ENCODE data around the gene FGFR3.

The FGFR3 gene

DNA sequence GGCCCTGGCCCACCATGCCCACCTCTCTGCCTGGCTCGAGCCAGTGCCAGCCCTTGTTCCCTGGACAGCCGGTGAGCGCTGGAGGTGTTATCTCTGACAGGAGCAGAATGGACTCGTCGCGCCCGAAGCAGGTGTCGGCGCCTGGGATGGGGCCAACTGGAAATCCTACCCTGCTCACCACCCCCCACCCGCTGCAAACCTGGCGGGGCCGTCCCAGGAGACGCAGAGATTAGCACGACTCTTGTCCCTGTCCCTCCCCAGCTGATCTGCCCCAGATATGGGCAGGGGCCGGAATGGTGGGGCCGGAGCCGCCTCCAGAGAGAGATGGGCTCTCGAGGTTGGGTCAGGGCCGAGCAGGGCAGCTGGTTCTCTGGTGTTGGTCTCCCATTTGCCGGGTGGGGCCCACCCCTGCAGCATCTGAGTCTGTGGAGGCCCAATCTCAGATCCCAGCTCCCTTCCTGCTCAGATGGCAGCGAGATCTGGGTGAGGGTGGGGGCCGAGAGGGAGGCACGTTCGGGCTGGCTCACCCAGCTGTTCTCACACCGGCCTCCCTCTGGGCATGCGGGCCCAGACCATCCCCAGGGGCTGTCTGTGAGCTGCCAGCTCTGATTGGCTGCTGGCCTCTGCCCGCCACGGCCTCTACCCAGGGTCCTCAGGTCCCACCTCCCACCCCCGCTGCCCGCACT is 20.1 kb upstream of the FGFR3 start:
- no peaks in the 10 kb centered on the region for H3K9me3 Mint-ChIP-seq
- H3K27ac Mint-ChIP-seq, result no peak overlapping the region
- DNase-seq, result no peak
- ATAC-seq, result peak; percentile 1
- no peak overlapping the region for H3K4me3 Mint-ChIP-seq
- peaks cover 27% of the 10 kb centered on the region for H3K27me3 Mint-ChIP-seq
- H3K4me1 Mint-ChIP-seq, result peaks cover 22% of the 10 kb centered on the region

DNA sequence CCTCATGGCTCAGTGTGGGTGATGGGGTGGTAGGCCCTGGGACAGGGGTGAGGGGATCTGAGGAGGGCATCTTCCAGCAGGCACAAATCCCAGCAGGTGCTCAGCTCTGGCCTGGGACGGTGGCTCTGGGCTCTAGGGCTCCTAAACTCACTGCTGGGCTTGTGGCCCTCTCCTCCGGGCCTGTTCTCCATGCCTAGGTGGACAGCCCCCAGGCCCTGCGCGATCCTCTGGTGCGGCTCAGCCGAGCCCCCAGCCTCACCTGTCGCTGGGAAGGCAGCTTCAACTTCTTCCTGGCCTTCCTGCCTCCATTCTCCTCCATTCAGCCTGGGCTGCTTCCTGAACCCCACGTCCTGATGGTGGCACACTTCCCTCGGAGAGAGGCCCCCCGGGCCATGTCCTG is 19.3 kb upstream of the FGFR3 start:
- no peak for DNase-seq
- no peak overlapping the region for H3K27ac Mint-ChIP-seq
- peaks cover 20% of the 10 kb centered on the region for H3K27me3 Mint-ChIP-seq
- H3K9me3 Mint-ChIP-seq, result no peaks in the 10 kb centered on the region
- H3K4me1 Mint-ChIP-seq, result peaks cover 17% of the 10 kb centered on the region
- H3K4me3 Mint-ChIP-seq, result no peak overlapping the region
- no peak for ATAC-seq

DNA sequence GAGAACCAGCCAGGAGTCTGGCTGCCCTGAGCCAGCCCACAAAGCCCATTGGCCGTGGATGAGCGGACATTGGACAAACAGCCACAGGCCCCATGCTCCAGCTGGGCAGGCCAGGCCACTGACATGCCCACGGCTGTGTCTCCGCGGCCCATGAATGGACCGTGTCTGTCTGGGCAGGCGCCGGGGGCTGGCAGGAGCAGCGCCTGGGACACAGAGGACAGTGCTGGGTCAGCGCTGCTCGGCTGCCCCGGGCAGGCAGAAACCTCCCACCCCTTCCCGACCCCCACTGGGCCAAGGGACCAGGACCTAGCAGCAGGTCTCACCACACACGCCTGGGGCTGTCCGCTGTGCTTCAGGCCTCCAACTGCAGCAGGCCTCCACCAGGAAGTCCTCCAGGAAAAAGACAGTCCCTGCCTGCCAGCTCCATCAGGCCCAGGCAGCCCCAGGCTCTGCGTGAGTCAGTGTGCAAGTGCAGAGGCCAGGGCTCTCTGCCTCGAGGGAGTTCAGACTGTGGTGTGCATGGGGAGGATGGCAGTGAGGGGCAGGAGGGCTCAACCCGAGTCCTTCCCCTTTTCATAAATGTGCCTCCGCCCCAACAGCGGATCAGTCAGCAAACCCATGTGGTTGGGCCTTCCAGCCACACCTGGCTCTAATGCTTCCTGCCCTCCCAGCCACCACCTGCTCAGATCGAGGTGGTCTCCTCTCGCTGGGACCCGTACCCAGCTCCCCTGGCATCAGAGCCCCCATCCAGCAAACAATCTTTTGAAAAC is 17.2 kb upstream of the FGFR3 start:
- ATAC-seq (no peak), DNase-seq (no peak)
- H3K27ac Mint-ChIP-seq, result no peak overlapping the region
- H3K4me1 Mint-ChIP-seq, result peaks cover 13% of the 10 kb centered on the region
- H3K4me3 Mint-ChIP-seq, result no peak overlapping the region
- H3K27me3 Mint-ChIP-seq, result peaks cover 8% of the 10 kb centered on the region
- H3K9me3 Mint-ChIP-seq, result no peaks in the 10 kb centered on the region

DNA sequence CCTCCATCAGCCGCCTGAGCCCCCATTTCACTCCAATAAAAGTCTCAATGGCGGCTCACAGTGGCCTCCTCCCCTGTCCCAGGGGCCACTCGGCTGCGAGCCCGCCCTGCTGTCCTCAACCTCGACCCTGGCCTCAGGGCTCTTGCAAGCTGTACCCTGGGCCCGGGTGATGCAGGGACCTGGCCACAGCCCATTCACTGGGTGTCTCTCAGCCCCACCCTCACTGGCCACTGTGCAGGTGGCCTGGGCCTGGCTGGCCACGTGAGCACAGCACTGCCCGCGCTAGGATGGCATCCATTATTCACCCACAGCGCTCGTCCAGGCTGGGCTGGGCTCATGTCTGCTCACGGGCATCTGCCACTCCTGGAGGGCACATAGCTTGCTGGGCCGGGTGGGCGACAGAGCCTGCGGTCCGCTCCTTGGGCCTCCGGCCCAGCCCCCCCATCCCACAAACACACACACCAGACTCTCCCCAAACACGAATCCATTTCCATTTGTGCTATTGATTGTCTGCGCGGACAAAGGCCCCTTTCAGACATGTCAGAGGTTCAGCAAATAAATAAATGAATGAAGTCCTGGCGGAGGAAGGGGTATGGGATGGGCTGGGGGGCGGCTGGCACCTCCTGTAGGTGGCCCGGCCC is 16.5 kb upstream of the FGFR3 start:
- H3K4me1 Mint-ChIP-seq, result peaks cover 6% of the 10 kb centered on the region
- DNase-seq (no peak), ATAC-seq (no peak)
- no peak overlapping the region for H3K4me3 Mint-ChIP-seq
- no peak overlapping the region for H3K27ac Mint-ChIP-seq
- H3K27me3 Mint-ChIP-seq, result peaks cover 8% of the 10 kb centered on the region
- H3K9me3 Mint-ChIP-seq, result no peaks in the 10 kb centered on the region

DNA sequence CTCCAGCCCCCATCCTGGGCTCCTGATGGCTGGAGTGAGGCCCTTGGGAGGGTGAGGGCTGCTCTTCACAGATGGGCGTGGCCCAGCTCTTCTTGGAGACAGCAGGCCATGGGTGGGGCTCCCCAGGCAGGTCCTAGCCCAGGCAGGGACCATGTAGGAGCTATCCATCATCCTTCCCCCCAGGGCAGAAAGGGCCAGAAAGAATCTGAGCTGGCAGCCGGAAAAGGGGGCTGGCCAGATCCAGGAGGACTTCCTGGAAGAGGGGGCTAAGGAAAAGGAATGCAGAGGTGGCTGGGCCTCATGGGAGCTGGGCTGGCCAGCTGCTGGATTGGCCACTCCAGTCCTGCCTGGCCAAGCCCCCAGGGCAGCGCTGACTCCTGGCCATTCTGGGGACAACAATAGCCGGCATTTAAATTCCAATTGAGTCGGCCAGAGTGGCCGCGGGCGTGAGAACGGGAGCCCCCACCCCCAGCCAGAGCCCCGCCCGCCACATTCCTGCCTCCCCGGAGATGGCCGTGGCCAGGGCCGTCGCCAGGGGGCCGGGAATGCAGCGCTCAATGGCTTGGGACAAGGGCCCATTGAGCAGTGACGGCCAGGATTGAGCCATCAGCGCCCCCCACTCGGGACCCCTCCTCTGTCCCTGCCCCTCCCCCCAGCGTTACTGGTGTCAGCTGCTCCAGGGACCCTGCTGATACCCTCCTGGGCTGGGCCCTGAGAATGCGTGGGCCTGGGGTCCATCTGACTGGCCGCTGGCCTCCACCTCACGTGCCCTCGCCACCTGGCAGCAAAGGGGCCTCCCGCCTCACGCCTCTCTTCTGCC is 15.1 kb upstream of the FGFR3 start:
- H3K4me1 Mint-ChIP-seq, result no peaks in the 10 kb centered on the region
- ATAC-seq (no peak), DNase-seq (no peak)
- no peak overlapping the region for H3K4me3 Mint-ChIP-seq
- H3K27me3 Mint-ChIP-seq, result peaks cover 8% of the 10 kb centered on the region
- no peak overlapping the region for H3K27ac Mint-ChIP-seq
- no peaks in the 10 kb centered on the region for H3K9me3 Mint-ChIP-seq

DNA sequence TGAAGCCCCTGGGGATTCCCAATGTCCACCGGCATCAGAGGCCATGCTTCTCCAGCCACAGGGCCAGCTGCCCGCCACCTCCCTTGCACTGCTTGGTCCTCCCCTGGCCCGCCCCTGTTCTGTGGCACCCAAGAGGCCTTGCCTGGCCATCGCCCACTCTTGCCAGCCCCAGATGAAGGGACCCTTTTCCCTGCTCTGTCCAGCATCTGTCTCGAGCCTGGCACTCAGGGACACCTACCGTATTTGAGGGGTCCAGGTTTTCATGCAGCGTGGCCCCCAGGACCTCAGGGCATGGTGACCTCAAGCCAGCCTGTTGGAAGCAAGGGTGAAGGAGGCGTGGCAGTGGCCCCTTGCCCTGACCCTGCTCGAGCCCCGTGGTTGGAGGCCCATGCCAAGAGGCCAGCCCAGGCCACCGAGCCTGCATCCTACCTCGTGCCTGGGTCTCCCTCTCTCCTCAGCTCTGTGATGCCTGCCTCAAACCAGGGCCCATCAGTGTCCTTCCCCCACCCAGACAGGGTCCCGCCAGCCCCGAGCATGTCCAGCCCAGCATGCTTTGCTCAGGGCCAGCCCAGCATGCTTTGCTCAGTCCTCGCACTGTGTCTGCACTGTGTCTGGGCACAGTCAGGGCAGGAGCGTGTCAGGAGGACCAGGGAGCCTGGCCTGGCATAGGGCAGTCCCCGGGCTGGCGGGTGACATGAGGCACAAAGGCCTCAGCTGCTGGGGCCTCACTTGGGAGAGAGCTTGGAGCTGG is 14.3 kb upstream of the FGFR3 start:
- Mint-ChIP-seq H3K9me3 (no peaks in the 10 kb centered on the region), H3K27ac (no peak overlapping the region), H3K4me3 (no peak overlapping the region), H3K4me1 (no peaks in the 10 kb centered on the region), H3K27me3 (peaks cover 8% of the 10 kb centered on the region)
- ATAC-seq (no peak), DNase-seq (no peak)

DNA sequence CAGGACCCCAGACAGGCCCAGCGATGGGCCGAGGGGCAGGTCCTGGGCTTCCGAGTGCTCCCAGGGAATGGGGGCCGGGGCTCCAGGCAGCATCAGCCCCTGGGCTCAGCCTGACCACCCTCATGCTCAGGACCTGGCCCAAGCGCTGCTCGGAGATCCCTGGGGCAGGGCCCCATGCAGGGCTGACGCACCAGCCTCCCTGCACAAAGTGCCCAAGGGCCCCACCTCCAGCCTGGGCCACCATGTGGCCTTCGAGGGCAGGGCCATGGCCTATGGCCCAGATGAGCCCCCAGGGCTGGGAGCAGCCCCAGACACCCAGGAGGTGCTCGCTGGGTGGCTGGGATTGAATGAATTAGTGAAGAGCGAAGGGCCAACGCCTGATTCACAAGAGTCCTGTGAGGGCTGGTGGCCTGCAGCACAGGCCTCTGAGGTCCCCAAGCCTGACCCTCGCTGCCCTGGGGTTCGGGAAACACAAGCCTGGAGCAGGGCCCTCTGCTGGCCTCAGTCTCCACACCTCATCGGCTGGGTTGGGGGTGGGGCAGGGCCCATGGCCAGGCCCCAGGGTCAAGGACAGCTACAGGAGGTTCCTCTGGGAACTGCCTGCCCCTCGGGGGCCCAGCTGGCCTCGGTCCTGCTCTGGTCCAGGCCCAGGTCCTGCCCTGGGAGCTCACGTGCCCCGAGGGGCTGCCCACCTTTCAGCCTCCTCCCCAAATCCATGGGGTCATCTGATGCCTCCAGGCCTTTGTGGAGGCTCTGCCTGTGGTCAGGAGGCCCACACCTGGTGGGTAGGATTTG is 13.3 kb upstream of the FGFR3 start:
- no peaks in the 10 kb centered on the region for H3K27me3 Mint-ChIP-seq
- H3K4me1 Mint-ChIP-seq, result no peaks in the 10 kb centered on the region
- H3K27ac Mint-ChIP-seq, result no peak overlapping the region

DNA sequence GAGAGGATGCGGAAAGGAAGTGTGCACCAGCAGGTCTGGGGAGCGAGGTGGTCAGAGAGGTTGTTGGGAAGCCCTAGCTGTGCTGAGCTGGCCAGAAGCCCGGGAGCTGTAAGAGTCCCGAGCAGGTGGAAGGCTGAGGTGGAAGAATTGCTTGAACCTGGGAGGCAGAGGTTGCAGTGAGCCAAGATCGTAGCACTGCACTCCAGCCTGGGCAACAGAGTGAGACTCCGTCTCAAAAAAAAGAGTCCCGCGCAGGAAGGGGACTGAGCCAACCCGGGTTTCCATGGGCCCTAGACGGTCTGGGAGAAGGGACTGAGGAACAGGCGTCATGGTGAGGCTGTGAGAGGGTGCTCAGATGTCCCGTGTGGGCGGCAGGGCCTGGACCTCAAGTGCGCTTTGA is 12.7 kb upstream of the FGFR3 start:
- no peaks in the 10 kb centered on the region for H3K27me3 Mint-ChIP-seq
- no peak overlapping the region for H3K4me3 Mint-ChIP-seq
- DNase-seq, result no peak
- H3K9me3 Mint-ChIP-seq, result no peaks in the 10 kb centered on the region
- no peak for ATAC-seq
- H3K27ac Mint-ChIP-seq, result no peak overlapping the region
- H3K4me1 Mint-ChIP-seq, result no peaks in the 10 kb centered on the region

More for the DNA sequence above, 13.3 kb upstream of the FGFR3 start:
- H3K9me3 Mint-ChIP-seq, result no peaks in the 10 kb centered on the region
- ATAC-seq (no peak), DNase-seq (no peak)
- H3K4me3 Mint-ChIP-seq, result no peak overlapping the region

DNA sequence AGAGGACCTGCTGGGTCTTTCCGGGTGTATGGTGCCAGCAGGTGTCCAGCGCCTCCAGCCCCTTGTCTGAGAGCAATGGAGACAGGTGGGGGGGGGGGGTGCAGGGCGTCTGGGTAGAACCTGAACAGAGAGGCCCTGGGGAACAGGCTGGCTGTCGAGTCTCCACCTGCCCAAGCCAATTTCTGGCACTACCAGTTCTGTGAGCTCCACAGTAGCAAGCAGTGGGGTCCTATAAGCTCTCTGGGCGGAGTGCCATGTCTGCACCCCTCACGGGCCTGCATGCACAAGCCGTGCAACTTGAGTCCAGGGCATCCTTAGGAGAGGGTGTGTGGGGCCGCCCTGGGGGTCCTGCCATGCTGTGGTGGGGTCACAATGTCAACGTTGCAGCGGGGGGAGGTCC is 10.1 kb upstream of the FGFR3 start:
- ATAC-seq (no peak), DNase-seq (no peak)
- no peaks in the 10 kb centered on the region for H3K27me3 Mint-ChIP-seq
- H3K4me3 Mint-ChIP-seq, result no peak overlapping the region
- H3K9me3 Mint-ChIP-seq, result no peaks in the 10 kb centered on the region
- no peak overlapping the region for H3K27ac Mint-ChIP-seq
- H3K4me1 Mint-ChIP-seq, result no peaks in the 10 kb centered on the region

DNA sequence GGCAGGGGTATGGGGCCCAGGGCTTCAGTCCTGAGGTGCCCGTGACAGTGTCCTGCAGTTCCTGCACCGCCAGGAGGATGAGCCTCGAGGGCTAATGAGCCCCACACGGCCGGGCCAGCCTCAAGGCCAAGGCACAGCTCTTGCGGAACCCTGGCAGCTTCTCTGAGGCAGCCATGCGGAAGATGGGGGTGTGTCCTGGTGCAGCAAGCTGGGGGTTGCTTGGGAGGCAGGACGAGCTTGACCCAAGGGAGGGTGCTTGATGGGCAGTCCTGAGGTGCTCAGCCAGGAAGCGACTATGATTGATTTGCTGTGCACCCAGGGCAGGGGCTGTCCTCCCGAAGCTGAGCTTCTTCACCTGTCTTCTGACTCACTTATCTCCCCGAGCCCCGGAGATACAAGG is 9.1 kb upstream of the FGFR3 start:
- H3K27ac Mint-ChIP-seq, result no peak overlapping the region
- H3K9me3 Mint-ChIP-seq, result no peaks in the 10 kb centered on the region
- DNase-seq (no peak), ATAC-seq (no peak)
- no peak overlapping the region for H3K4me3 Mint-ChIP-seq
- H3K4me1 Mint-ChIP-seq, result no peaks in the 10 kb centered on the region
- no peaks in the 10 kb centered on the region for H3K27me3 Mint-ChIP-seq

DNA sequence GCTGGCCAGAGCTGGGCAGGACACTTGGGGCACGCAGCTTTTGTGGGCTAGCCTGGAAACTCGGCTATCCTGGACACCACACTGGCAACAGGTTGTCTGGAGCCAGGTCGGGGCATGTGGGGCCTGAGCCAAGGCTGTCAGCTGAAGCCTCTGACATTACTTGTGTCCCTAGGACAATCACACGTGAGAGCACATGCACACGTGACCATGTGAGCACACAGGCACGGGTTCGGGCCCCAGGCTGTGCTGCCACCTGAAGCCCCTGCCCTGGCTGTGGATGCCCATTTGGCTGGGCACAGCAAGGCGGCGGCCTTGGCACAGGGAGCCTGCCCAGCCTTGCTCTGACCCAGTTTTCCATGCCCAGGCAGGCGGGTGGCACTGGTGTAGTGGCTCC is 8.7 kb upstream of the FGFR3 start:
- ATAC-seq (no peak), DNase-seq (no peak)
- Mint-ChIP-seq H3K27me3 (no peaks in the 10 kb centered on the region), H3K27ac (no peak overlapping the region), H3K4me1 (no peaks in the 10 kb centered on the region), H3K9me3 (no peaks in the 10 kb centered on the region), H3K4me3 (no peak overlapping the region)

DNA sequence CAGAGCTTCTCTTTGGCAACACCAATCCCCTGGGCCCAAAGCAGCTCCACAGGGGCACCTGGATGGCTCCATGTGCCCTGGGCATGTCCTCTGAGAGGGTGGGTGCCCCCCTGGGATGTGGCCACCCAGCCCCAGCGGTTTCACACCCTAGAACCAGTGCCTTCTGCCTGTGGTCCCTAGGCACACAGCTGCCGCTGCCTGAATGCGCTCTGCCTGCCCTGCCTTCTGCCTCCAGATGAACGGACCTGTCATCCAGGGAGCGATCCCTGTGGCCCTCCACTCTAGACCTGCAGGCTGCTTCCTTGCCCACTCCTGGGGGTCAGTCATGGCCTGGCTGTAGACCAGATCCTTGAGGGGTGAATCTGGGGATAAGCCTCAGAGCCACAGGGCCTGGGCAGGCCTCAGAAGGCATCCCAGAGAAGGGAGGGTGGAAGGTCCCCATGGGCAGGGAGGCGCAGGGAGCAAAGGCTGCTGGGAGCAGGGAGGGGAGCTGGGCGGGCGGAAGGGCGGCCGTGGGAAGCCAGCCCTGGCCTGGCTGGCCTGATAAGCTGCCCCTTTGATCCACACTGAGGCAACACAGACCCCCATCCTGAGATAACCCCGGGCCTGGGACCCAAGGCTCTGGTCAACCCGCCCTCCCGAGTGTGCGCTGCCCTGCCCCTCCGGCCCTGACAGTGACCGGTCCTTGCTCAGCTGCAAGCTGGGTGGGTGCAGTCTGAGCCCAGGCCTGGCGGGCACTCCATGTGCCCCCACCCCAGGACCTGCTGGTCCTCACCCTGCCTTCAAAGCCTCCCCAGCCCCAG is 8.1 kb upstream of the FGFR3 start:
- no peaks in the 10 kb centered on the region for H3K9me3 Mint-ChIP-seq
- no peaks in the 10 kb centered on the region for H3K27me3 Mint-ChIP-seq
- ATAC-seq, result peak; percentile 7
- no peak for DNase-seq
- no peaks in the 10 kb centered on the region for H3K4me1 Mint-ChIP-seq
- peak overlapping the region in 1 of 2 donors; percentile 78 for H3K27ac Mint-ChIP-seq
- no peak overlapping the region for H3K4me3 Mint-ChIP-seq

DNA sequence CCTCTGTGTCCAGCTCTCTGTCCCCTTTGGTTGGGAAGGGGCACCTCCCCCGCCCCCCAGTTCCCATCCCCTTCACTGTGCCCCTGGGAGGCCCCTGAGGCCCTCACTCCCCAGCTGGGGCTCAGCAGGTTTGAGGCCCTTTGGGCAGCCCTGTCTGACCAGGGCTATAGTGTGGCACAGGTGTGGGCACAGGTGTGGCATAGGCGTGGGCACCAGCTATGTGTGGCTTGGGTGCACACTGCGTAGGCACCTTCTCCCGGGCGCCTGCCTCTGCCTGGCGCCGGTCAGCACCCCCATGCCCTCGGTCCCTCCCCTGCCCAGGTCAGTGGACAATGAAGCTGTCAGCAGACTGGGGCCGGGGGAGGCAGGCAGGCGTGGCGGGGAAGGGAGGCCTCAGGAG is 7.5 kb upstream of the FGFR3 start:
- peak; percentile 14 for ATAC-seq
- Mint-ChIP-seq H3K9me3 (no peaks in the 10 kb centered on the region), H3K27me3 (peaks cover under 1% of the 10 kb centered on the region), H3K4me3 (no peak overlapping the region), H3K4me1 (no peaks in the 10 kb centered on the region), H3K27ac (no peak overlapping the region)
- no peak for DNase-seq

All from stimulated activated naive CD8-positive, alpha-beta T cell treated with anti-CD3 and anti-CD28 coated beads, Interleukin-15, amount 100 ng/mL, for 72 hours (primary cell).